AML-193 (cell line): ENCODE measurements around the gene NETO1.

Experiments
- DNase-seq, 2 experiments: peaks; one replicate each; lab custom pipeline; 2025; lab: John Stamatoyannopoulos, UW

The NETO1 gene

GRCh38 chr18:72727776-72728175, 140.0 kb downstream of the NETO1 start:
- no peak for DNase-seq

- DNase-seq = no peak
These were observed 140.6 kb downstream of the NETO1 start for GRCh38 chr18:72727038-72727655.

- DNase-seq = no peak
These were observed 141.6 kb downstream of the NETO1 start for GRCh38 chr18:72726201-72726600.

- no peak for DNase-seq
These were observed 146.5 kb downstream of the NETO1 start for GRCh38 chr18:72721330-72721729.

- DNase-seq = no peak
These were observed 147.7 kb downstream of the NETO1 start for GRCh38 chr18:72720116-72720515.

- no peak for DNase-seq
These were observed 163.6 kb downstream of the NETO1 start for GRCh38 chr18:72704202-72704601.

GRCh38 chr18:72700961-72701710, 166.7 kb downstream of the NETO1 start:
- peak; percentile 6 to 13 for DNase-seq

- no peak for DNase-seq
These were observed 170.1 kb downstream of the NETO1 start for GRCh38 chr18:72697706-72698105.

- no peak for DNase-seq
These were observed 175.2 kb downstream of the NETO1 start for GRCh38 chr18:72692595-72692994.
